ENCODE measurements around the gene PPP4R4. TPM values are rescaled to one million over a fixed set of nuclear protein-coding genes. Genes with fewer than 3 reads are reported as not detected.

PPP4R4 gene
- total RNA-seq, 4 donors from 2014 or later: 0.08 to 1.7 (median 0.48) TPM

DNA sequence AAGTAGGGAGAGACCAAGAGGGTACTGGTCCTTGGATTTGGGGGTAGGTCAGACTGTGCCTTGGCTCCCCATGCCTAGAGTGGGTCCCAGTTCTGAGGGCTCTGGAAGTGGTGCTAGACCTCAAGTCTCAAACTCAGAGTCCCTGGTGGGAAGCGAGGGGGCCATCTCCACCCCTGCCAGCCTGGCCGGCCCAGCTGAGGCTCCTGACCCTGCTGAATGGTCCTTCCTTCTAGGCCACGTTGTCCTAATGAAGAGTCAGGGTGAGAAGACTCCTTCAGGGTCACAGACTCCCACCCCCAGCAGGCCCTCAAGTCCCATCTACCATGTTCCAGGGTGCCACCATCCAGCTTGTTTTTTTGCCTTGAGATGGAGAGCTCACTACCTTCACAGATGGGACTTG, 136.1 kb downstream of the PPP4R4 start:
- intact Hi-C loops (cut with DNase I): no loop called here
- no peak for TF ChIP-seq POLR2A (IDR thresholded peaks at IDR 0.05)
- TF ChIP-seq, protein P1, sequence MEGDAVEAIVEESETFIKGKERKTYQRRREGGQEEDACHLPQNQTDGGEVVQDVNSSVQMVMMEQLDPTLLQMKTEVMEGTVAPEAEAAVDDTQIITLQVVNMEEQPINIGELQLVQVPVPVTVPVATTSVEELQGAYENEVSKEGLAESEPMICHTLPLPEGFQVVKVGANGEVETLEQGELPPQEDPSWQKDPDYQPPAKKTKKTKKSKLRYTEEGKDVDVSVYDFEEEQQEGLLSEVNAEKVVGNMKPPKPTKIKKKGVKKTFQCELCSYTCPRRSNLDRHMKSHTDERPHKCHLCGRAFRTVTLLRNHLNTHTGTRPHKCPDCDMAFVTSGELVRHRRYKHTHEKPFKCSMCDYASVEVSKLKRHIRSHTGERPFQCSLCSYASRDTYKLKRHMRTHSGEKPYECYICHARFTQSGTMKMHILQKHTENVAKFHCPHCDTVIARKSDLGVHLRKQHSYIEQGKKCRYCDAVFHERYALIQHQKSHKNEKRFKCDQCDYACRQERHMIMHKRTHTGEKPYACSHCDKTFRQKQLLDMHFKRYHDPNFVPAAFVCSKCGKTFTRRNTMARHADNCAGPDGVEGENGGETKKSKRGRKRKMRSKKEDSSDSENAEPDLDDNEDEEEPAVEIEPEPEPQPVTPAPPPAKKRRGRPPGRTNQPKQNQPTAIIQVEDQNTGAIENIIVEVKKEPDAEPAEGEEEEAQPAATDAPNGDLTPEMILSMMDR (IDR thresholded peaks at IDR 0.05): no peak
- DNase-seq: no peak
- WGBS, 2 donors: 70 to 80% methylated on average over 1 to 3 of the region's 3 CpGs
- Histone ChIP-seq H3K9me3 (peaks cover 0 to 11% (median 7%) of the 10 kb centered on the region in 3 donors), H3K27ac (no peak overlapping the region), H3K27me3 (no peaks in the 10 kb centered on the region), H3K36me3 (no peaks in the 10 kb centered on the region), H3K4me1 (peaks cover 0 to 24% (median 2%) of the 10 kb centered on the region in 3 donors), H3K4me3 (no peak overlapping the region)

DNA sequence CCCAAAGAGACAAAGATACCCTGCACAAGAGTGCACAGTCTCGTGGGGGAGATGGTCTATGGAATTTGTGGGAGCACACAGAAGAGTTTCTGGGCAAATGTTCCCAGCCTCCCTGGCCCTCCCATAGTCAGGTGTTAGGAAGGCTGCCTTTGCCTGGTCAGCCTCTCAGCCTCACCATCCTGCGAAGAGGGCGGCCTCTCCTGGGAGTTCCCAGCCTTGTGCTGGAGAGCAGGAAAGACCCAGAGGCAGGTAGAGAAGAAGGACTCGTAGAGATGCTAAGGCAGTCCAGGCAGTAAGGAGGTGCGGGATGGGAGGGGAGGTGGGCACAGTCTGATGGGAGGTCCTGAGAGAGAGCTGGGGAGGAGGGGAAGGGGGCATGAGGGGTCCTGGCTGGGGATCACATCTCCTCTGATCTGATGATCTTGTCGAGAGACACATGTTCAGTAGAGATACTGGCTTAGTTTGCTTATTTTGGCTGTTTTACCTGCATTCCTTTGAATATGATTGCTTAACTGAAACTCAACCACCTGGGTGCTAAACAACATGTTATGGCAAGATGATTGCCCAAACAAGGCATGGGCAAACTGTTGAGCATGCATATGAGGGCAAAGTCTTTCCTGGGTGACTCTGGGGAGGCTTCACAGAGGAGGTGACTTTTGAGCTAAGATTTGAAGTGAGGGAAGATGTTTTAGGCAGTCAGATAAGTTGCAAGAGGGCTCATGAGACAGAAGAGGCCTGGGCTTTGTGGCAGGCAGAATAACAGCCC, 138.5 kb downstream of the PPP4R4 start:
- WGBS, 2 donors: 63 to 67% methylated on average over 4 of the region's 6 CpGs
- Histone ChIP-seq H3K36me3 (no peaks in the 10 kb centered on the region), H3K4me1 (peaks cover 0 to 35% (median 2%) of the 10 kb centered on the region in 3 donors), H3K27me3 (no peaks in the 10 kb centered on the region), H3K27ac (no peak overlapping the region), H3K9me3 (peaks cover 0 to 9% (median 7%) of the 10 kb centered on the region in 3 donors), H3K4me3 (no peak overlapping the region)
- no peak for DNase-seq
- intact Hi-C loops (cut with DNase I): no loop called here
- TF ChIP-seq POLR2A (IDR thresholded peaks at IDR 0.05): no peak

DNA sequence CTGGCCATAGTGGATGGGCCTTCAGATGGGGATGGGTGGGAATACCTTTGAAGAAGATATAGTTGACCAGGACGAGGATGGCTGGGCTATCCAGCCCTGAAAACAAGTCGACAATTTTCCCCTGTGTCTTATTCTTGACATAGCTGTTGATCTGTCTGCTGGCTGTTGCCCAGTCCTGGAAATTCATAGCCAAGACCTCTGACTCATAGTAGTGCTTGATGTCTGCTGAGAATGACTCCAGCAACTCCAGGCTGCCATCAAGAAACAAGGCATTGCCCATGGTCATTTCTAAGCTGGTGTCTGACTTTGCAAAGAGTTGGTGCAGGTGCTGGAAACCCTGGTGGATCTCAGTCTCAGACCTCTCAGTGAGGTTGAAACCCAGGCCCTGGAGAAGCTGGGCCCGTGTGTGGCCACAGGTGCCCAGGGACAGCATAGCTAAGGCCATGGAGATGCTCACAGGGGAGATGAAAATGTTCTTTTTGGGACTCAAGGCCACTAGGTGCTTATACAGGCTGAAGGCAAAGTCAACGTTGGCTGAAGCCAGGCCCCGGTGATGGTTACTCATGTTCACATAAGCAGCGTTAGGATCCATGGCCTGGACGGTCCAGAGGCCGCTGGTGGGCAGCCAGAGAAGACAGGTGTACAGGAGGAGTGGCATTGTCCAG, 140.0 kb downstream of the PPP4R4 start:
- no peaks in the 10 kb centered on the region for H3K27me3 ChIP-seq
- H3K27ac ChIP-seq: no peak overlapping the region
- no peak for TF ChIP-seq POLR2A (IDR thresholded peaks at IDR 0.05)
- TF ChIP-seq, protein P1 (IDR thresholded peaks at IDR 0.05): no peak
- no peaks in the 10 kb centered on the region for H3K9me3 ChIP-seq
- H3K36me3 ChIP-seq: no peaks in the 10 kb centered on the region
- DNase-seq: no peak
- WGBS, 2 donors: 53 to 79% methylated on average over 4 to 5 of the region's 8 CpGs
- intact Hi-C loops (cut with DNase I): no loop called here
- H3K4me1 ChIP-seq: peaks cover 0 to 36% (median 2%) of the 10 kb centered on the region in 3 donors
- no peak overlapping the region for H3K4me3 ChIP-seq

- H3K27ac ChIP-seq: no peak overlapping the region
- TF ChIP-seq POLR2A (IDR thresholded peaks at IDR 0.05): no peak
- TF ChIP-seq, protein P1 (IDR thresholded peaks at IDR 0.05): no peak
- H3K4me1 ChIP-seq: peaks cover 0 to 38% (median 2%) of the 10 kb centered on the region in 3 donors
- intact Hi-C loops (cut with DNase I): no loop called here
- H3K27me3 ChIP-seq: no peaks in the 10 kb centered on the region
- H3K36me3 ChIP-seq: no peaks in the 10 kb centered on the region
- no peak for DNase-seq
- 89 to 95% methylated on average over 2 of the region's 2 CpGs for WGBS, 2 donors
- H3K9me3 ChIP-seq: no peaks in the 10 kb centered on the region
- no peak overlapping the region for H3K4me3 ChIP-seq
These were observed 140.8 kb downstream of the PPP4R4 start for GRCh38 chr14:94314890-94315289.

DNA sequence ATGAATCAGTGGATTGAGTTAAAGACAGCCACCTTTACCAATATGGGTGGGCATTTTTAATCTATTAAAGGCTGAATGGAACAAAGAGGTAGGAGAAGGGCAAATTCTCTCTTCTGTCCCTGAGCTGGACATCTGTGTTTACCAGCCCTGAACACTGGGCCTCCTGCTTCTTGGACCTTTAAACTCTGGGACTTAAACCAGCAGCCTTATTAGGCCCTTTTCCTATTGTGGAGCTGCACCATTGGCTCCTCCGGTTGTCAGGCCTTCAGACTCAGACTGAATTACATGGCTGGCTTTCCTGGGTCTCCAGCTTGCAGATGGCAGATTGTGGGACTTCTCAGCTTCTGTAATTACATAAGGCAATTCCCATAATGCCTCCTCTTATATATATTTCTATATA, 142.6 kb downstream of the PPP4R4 start:
- intact Hi-C loops (cut with DNase I): no loop called here
- Histone ChIP-seq H3K27me3 (no peaks in the 10 kb centered on the region), H3K4me3 (no peak overlapping the region), H3K36me3 (no peaks in the 10 kb centered on the region), H3K9me3 (no peaks in the 10 kb centered on the region), H3K27ac (no peak overlapping the region), H3K4me1 (peaks cover 0 to 55% (median 2%) of the 10 kb centered on the region in 3 donors)
- DNase-seq: no peak
- TF ChIP-seq, protein P1 (IDR thresholded peaks at IDR 0.05): no peak
- no peak for TF ChIP-seq POLR2A (IDR thresholded peaks at IDR 0.05)
- WGBS, 2 donors: 79 to 89% methylated on average over 1 of the region's 1 CpG
